ENCODE results near the gene PLXNB1.
"Not testable (repeated sequence)": the region's sequence is repeated elsewhere in the genome, so short reads cannot be mapped to it uniquely, and the experiment has no call there.

PLXNB1 gene

GRCh38 chr3:48429960-48430707 is at the start of gene PLXNB1:
TSS of gene PLXNB1 (minus strand) at chr3:48430086. CDS start at chr3:48424611, 5,475 bp downstream.
- H3K27ac Mint-ChIP-seq: peak within 1 kb of the TSS; percentile 73

GRCh38 chr3:48478626-48479555 is 49.0 kb upstream of the PLXNB1 start:
- Mint-ChIP-seq H3K4me1 (peaks cover 32% of the 10 kb centered on the region), H3K27me3 (no peaks in the 10 kb centered on the region), H3K27ac (peak overlapping the region; percentile 90), H3K36me3 (no peaks in the 10 kb centered on the region), H3K9me3 (no peaks in the 10 kb centered on the region), H3K4me3 (peak overlapping the region; percentile 30)
- peak; percentile 79 for ATAC-seq

More at GRCh38 chr3:48429960-48430707, at the start of gene PLXNB1:
- peaks cover 9% of the 10 kb centered on the region for H3K4me1 Mint-ChIP-seq
- H3K36me3 Mint-ChIP-seq: peaks cover 7% of the 10 kb centered on the region
- H3K4me3 Mint-ChIP-seq: peak within 1 kb of the TSS; percentile 81
- H3K27me3 Mint-ChIP-seq: peaks cover 27% of the 10 kb centered on the region
- ATAC-seq: no peak
- no peaks in the 10 kb centered on the region for H3K9me3 Mint-ChIP-seq

- peaks cover 39% of the 10 kb centered on the region for H3K4me1 Mint-ChIP-seq
These were observed 48.2 kb upstream of the PLXNB1 start for GRCh38 chr3:48477959-48478520.

GRCh38 chr3:48476426-48477053 is 46.7 kb upstream of the PLXNB1 start:
- H3K27ac Mint-ChIP-seq: no peak overlapping the region
- H3K4me3 Mint-ChIP-seq: no peak overlapping the region
- no peaks in the 10 kb centered on the region for H3K9me3 Mint-ChIP-seq
- no peaks in the 10 kb centered on the region for H3K36me3 Mint-ChIP-seq
- H3K27me3 Mint-ChIP-seq: no peaks in the 10 kb centered on the region
- peaks cover 43% of the 10 kb centered on the region for H3K4me1 Mint-ChIP-seq
- no peak for ATAC-seq

More at GRCh38 chr3:48477959-48478520, 48.2 kb upstream of the PLXNB1 start:
- no peak overlapping the region for H3K4me3 Mint-ChIP-seq
- H3K36me3 Mint-ChIP-seq: no peaks in the 10 kb centered on the region
- H3K9me3 Mint-ChIP-seq: no peaks in the 10 kb centered on the region
- H3K27me3 Mint-ChIP-seq: no peaks in the 10 kb centered on the region
- no peak for ATAC-seq
- peak overlapping the region; percentile 90 for H3K27ac Mint-ChIP-seq

- Mint-ChIP-seq H3K27me3 (no peaks in the 10 kb centered on the region), H3K9me3 (no peaks in the 10 kb centered on the region), H3K4me3 (no peak overlapping the region), H3K27ac (peak overlapping the region; percentile 71), H3K36me3 (no peaks in the 10 kb centered on the region), H3K4me1 (peaks cover 47% of the 10 kb centered on the region)
- ATAC-seq: no peak
These were observed 45.3 kb upstream of the PLXNB1 start for GRCh38 chr3:48475188-48475587.

- H3K27ac Mint-ChIP-seq: peak overlapping the region; percentile 71
- no peaks in the 10 kb centered on the region for H3K9me3 Mint-ChIP-seq
- ATAC-seq: no peak
- peaks cover 53% of the 10 kb centered on the region for H3K4me1 Mint-ChIP-seq
- no peak overlapping the region for H3K4me3 Mint-ChIP-seq
- H3K27me3 Mint-ChIP-seq: no peaks in the 10 kb centered on the region
- H3K36me3 Mint-ChIP-seq: peaks cover 6% of the 10 kb centered on the region
These were observed 44.7 kb upstream of the PLXNB1 start for GRCh38 chr3:48474619-48475018.

GRCh38 chr3:48474031-48474430 is 44.1 kb upstream of the PLXNB1 start:
- not testable (repeated sequence) for ATAC-seq, H3K27ac Mint-ChIP-seq, H3K27me3 Mint-ChIP-seq, H3K4me3 Mint-ChIP-seq, H3K9me3 Mint-ChIP-seq
- Mint-ChIP-seq H3K36me3 (peaks cover 12% of the 10 kb centered on the region), H3K4me1 (peaks cover 53% of the 10 kb centered on the region)

GRCh38 chr3:48473617-48473952 is 43.7 kb upstream of the PLXNB1 start:
- Mint-ChIP-seq H3K36me3 (peaks cover 16% of the 10 kb centered on the region), H3K9me3 (no peaks in the 10 kb centered on the region), H3K4me3 (peak overlapping the region; percentile 84), H3K27ac (peak overlapping the region; percentile 95), H3K27me3 (no peaks in the 10 kb centered on the region), H3K4me1 (peaks cover 53% of the 10 kb centered on the region)
- ATAC-seq: no peak

GRCh38 chr3:48472923-48473616 is 43.2 kb upstream of the PLXNB1 start:
- ATAC-seq: peak; percentile 94
- H3K4me1 Mint-ChIP-seq: peaks cover 54% of the 10 kb centered on the region
- H3K4me3 Mint-ChIP-seq: peak overlapping the region; percentile 84
- no peaks in the 10 kb centered on the region for H3K9me3 Mint-ChIP-seq
- no peaks in the 10 kb centered on the region for H3K27me3 Mint-ChIP-seq
- peak overlapping the region; percentile 95 for H3K27ac Mint-ChIP-seq
- H3K36me3 Mint-ChIP-seq: peaks cover 21% of the 10 kb centered on the region

- no peak for ATAC-seq
- Mint-ChIP-seq H3K4me3 (peak overlapping the region; percentile 84), H3K27me3 (no peaks in the 10 kb centered on the region), H3K4me1 (peaks cover 54% of the 10 kb centered on the region), H3K27ac (peak overlapping the region; percentile 95), H3K9me3 (no peaks in the 10 kb centered on the region), H3K36me3 (peaks cover 26% of the 10 kb centered on the region)
These were observed 42.7 kb upstream of the PLXNB1 start for GRCh38 chr3:48472673-48472922.

GRCh38 chr3:48470286-48470685 is 40.4 kb upstream of the PLXNB1 start:
- peaks cover 70% of the 10 kb centered on the region for H3K4me1 Mint-ChIP-seq
- H3K27ac Mint-ChIP-seq: peak overlapping the region; percentile 95
- no peaks in the 10 kb centered on the region for H3K9me3 Mint-ChIP-seq
- no peak for ATAC-seq
- H3K27me3 Mint-ChIP-seq: no peaks in the 10 kb centered on the region
- peak overlapping the region; percentile 53 for H3K4me3 Mint-ChIP-seq
- peaks cover 29% of the 10 kb centered on the region for H3K36me3 Mint-ChIP-seq

- Mint-ChIP-seq H3K36me3 (peaks cover 29% of the 10 kb centered on the region), H3K4me1 (peaks cover 63% of the 10 kb centered on the region), H3K27me3 (no peaks in the 10 kb centered on the region), H3K9me3 (no peaks in the 10 kb centered on the region), H3K27ac (peak overlapping the region; percentile 95), H3K4me3 (peak overlapping the region; percentile 36)
- ATAC-seq: no peak
These were observed 39.4 kb upstream of the PLXNB1 start for GRCh38 chr3:48469046-48469915.

GRCh38 chr3:48468329-48468731 is 38.4 kb upstream of the PLXNB1 start:
- Mint-ChIP-seq H3K27ac (peak overlapping the region; percentile 95), H3K4me3 (peak overlapping the region; percentile 87), H3K36me3 (peaks cover 29% of the 10 kb centered on the region), H3K9me3 (no peaks in the 10 kb centered on the region), H3K4me1 (peaks cover 59% of the 10 kb centered on the region), H3K27me3 (no peaks in the 10 kb centered on the region)
- ATAC-seq: no peak

Data from stimulated activated memory B cell treated with anti-CD40 and anti-IgM and Interleukin-4, amounts not matched to agents 10 μg/mL and 1 μg/mL and 100 μg/mL, for 72 hours (primary cell).